ENCODE results near the gene SCNN1A. TPM values are rescaled to one million over a fixed set of nuclear protein-coding genes. Genes with fewer than 3 reads are reported as not detected.
"Not testable (repeated sequence)": the region's sequence is repeated elsewhere in the genome, so short reads cannot be mapped to it uniquely, and the experiment has no call there.

SCNN1A gene
- total and polyA plus RNA-seq, 12 donors: 0.11 to 38.0 (median 12.3) TPM

GRCh38 chr12:6345319-6346091, 29.9 kb downstream of the SCNN1A start:
- intact Hi-C loops (cut with DNase I): no loop called here
- Histone ChIP-seq H3K27ac (peak overlapping the region; percentile 35 to 90 (median 68)), H3K27me3 (no peaks in the 10 kb centered on the region), H3K36me3 (replicated peaks in 1 of 2) (no peaks in the 10 kb centered on the region), H3K9me3 (replicated peaks in 1 of 3) (no peaks in the 10 kb centered on the region), H3K4me1 (replicated peaks in 1 of 2) (peaks cover 29 to 54% of the 10 kb centered on the region in 2 donors), H3K4me3 (no peak overlapping the region)
- peak; percentile 88 to 98 (median 96) for DNase-seq
- peak in 1 of 2 donors; percentile 38 for TF ChIP-seq POLR2A (IDR thresholded peaks at IDR 0.05)
- TF ChIP-seq, protein P1, sequence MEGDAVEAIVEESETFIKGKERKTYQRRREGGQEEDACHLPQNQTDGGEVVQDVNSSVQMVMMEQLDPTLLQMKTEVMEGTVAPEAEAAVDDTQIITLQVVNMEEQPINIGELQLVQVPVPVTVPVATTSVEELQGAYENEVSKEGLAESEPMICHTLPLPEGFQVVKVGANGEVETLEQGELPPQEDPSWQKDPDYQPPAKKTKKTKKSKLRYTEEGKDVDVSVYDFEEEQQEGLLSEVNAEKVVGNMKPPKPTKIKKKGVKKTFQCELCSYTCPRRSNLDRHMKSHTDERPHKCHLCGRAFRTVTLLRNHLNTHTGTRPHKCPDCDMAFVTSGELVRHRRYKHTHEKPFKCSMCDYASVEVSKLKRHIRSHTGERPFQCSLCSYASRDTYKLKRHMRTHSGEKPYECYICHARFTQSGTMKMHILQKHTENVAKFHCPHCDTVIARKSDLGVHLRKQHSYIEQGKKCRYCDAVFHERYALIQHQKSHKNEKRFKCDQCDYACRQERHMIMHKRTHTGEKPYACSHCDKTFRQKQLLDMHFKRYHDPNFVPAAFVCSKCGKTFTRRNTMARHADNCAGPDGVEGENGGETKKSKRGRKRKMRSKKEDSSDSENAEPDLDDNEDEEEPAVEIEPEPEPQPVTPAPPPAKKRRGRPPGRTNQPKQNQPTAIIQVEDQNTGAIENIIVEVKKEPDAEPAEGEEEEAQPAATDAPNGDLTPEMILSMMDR (IDR thresholded peaks at IDR 0.05): no peak
- 24 to 39% (median 29%) methylated on average over 10 of the region's 10 CpGs for WGBS, 4 donors

- intact Hi-C loops (cut with DNase I); H3K9me3 ChIP-seq (replicated peaks in 1 of 3); H3K4me3 ChIP-seq; H3K27me3 ChIP-seq; H3K36me3 ChIP-seq (replicated peaks in 1 of 2); DNase-seq: not testable (repeated sequence)
- Histone ChIP-seq H3K4me1 (replicated peaks in 1 of 2) (peaks cover 37 to 57% of the 10 kb centered on the region in 2 donors), H3K27ac (peak overlapping the region in 3 of 5 donors; percentile 33 to 98 (median 98))
- WGBS, 4 donors: 93 to 96% (median 95%) methylated on average over 10 to 11 of the region's 11 CpGs
Measured at GRCh38 chr12:6344101-6344660, 31.2 kb downstream of the SCNN1A start.

DNA sequence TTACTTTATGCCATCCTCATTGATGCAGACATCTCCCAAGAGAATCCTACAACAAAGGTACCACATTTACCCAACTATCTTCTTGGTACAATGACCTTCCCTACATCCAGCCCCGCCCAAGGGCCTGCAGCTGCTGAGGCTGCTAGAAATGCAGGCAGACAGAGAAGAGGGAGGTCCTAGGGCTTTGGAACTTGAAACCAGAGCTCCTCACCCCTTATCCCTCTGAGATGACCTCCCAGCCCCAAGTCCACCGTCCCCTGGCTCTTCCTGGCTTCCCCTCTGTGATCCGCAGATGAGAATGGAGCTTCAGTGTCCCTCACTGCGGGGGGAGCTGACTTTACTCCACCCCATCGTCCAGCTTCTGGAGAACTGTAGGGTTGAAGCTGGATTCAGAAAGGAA, 31.8 kb downstream of the SCNN1A start:
- H3K27me3 ChIP-seq: no peaks in the 10 kb centered on the region
- WGBS, 4 donors: 55 to 59% (median 56%) methylated on average over 5 of the region's 5 CpGs
- no peak overlapping the region for H3K4me3 ChIP-seq
- DNase-seq: peak in 1 of 7 donors; percentile 39
- H3K9me3 ChIP-seq (replicated peaks in 1 of 3): no peaks in the 10 kb centered on the region
- H3K27ac ChIP-seq: peak overlapping the region in 4 of 5 donors; percentile 33 to 98 (median 98)
- H3K4me1 ChIP-seq (replicated peaks in 1 of 2): peaks cover 44 to 64% of the 10 kb centered on the region in 2 donors
- TF ChIP-seq POLR2A (IDR thresholded peaks at IDR 0.05): no peak
- TF ChIP-seq, protein P1 (IDR thresholded peaks at IDR 0.05): no peak
- no peaks in the 10 kb centered on the region for H3K36me3 ChIP-seq (replicated peaks in 1 of 2)
- intact Hi-C loops (cut with DNase I): no loop called here

- no peaks in the 10 kb centered on the region for H3K27me3 ChIP-seq
- peak overlapping the region in 2 of 4 donors; percentile 81 to 93 for H3K4me3 ChIP-seq
- no peaks in the 10 kb centered on the region for H3K9me3 ChIP-seq (replicated peaks in 1 of 3)
- peaks cover 47 to 66% of the 10 kb centered on the region in 2 donors for H3K4me1 ChIP-seq (replicated peaks in 1 of 2)
- TF ChIP-seq, protein P1 (IDR thresholded peaks at IDR 0.05): no peak
- TF ChIP-seq POLR2A (IDR thresholded peaks at IDR 0.05): no peak
- DNase-seq: no peak
- WGBS, 4 donors: 36 to 43% (median 40%) methylated on average over 7 of the region's 7 CpGs
- peak overlapping the region; percentile 93 to 98 (median 97) for H3K27ac ChIP-seq
- intact Hi-C loops (cut with DNase I): no loop called here
- no peaks in the 10 kb centered on the region for H3K36me3 ChIP-seq (replicated peaks in 1 of 2)
Measured at GRCh38 chr12:6342140-6342889, 33.0 kb downstream of the SCNN1A start.

All from adrenal gland (tissue), 12 donors.